IPS-18c (cell line): Measurements from ENCODE around the gene KIAA1217.

Experiments used
- H3K4me3 ChIP-seq: 2 replicates; pipeline ENCODE4 v1.7.0; 2013; ENCODE audit warnings: low read depth, mild to moderate bottlenecking, low read length, moderate library complexity; ENCODE audit not compliant: insufficient read depth
- H3K9me3 ChIP-seq: one replicate; pipeline ENCODE4 v1.6.1; 2013; ENCODE audit warnings: mild to moderate bottlenecking, low read length, moderate library complexity; ENCODE audit not compliant: control insufficient read depth, insufficient read depth

The KIAA1217 gene

GRCh38 chr10:24208661-24209431 is at the start of gene KIAA1217:
Gene KIAA1217, plus strand, starts transcription at chr10:24209138. Its CDS starts 56 bp downstream, at chr10:24209194.
- Histone ChIP-seq H3K4me3 (peak within 1 kb of the TSS; percentile 44), H3K9me3 (no peaks in the 10 kb centered on the region)

- H3K4me3 ChIP-seq: no peak overlapping the region
- no peaks in the 10 kb centered on the region for H3K9me3 ChIP-seq
Observed at GRCh38 chr10:24162206-24162985, 46.5 kb upstream of the KIAA1217 start.

GRCh38 chr10:24163485-24163884 is 45.5 kb upstream of the KIAA1217 start:
- no peaks in the 10 kb centered on the region for H3K9me3 ChIP-seq
- no peak overlapping the region for H3K4me3 ChIP-seq

GRCh38 chr10:24168258-24169170 is 40.4 kb upstream of the KIAA1217 start:
- Histone ChIP-seq H3K9me3 (no peaks in the 10 kb centered on the region), H3K4me3 (no peak overlapping the region)

GRCh38 chr10:24170199-24170598 is 38.7 kb upstream of the KIAA1217 start:
- no peak overlapping the region for H3K4me3 ChIP-seq
- H3K9me3 ChIP-seq: no peaks in the 10 kb centered on the region

GRCh38 chr10:24172909-24173308 is 36.0 kb upstream of the KIAA1217 start:
- peaks cover 5% of the 10 kb centered on the region for H3K9me3 ChIP-seq

GRCh38 chr10:24174014-24174413 is 34.9 kb upstream of the KIAA1217 start:
- Histone ChIP-seq H3K4me3 (no peak overlapping the region), H3K9me3 (peaks cover 5% of the 10 kb centered on the region)

More at GRCh38 chr10:24172909-24173308, 36.0 kb upstream of the KIAA1217 start:
- no peak overlapping the region for H3K4me3 ChIP-seq

GRCh38 chr10:24176658-24177057 is 32.3 kb upstream of the KIAA1217 start:
- Histone ChIP-seq H3K4me3 (no peak overlapping the region), H3K9me3 (peaks cover 5% of the 10 kb centered on the region)

GRCh38 chr10:24177636-24178035 is 31.3 kb upstream of the KIAA1217 start:
- H3K9me3 ChIP-seq: peaks cover 5% of the 10 kb centered on the region
- H3K4me3 ChIP-seq: no peak overlapping the region

GRCh38 chr10:24180891-24181290 is 28.0 kb upstream of the KIAA1217 start:
- H3K4me3 ChIP-seq: no peak overlapping the region
- H3K9me3 ChIP-seq: peaks cover 5% of the 10 kb centered on the region

- Histone ChIP-seq H3K4me3 (no peak overlapping the region), H3K9me3 (no peaks in the 10 kb centered on the region)
Observed at GRCh38 chr10:24184455-24184854, 24.5 kb upstream of the KIAA1217 start.

- Histone ChIP-seq H3K9me3 (no peaks in the 10 kb centered on the region), H3K4me3 (no peak overlapping the region)
Observed at GRCh38 chr10:24193330-24193729, 15.6 kb upstream of the KIAA1217 start.

GRCh38 chr10:24197263-24197662 is 11.7 kb upstream of the KIAA1217 start:
- Histone ChIP-seq H3K4me3 (no peak overlapping the region), H3K9me3 (no peaks in the 10 kb centered on the region)

- no peak overlapping the region for H3K4me3 ChIP-seq
- no peaks in the 10 kb centered on the region for H3K9me3 ChIP-seq
Observed at GRCh38 chr10:24201503-24202180, 7.3 kb upstream of the KIAA1217 start.

GRCh38 chr10:24202181-24202570 is 6.8 kb upstream of the KIAA1217 start:
- no peaks in the 10 kb centered on the region for H3K9me3 ChIP-seq
- H3K4me3 ChIP-seq: no peak overlapping the region

GRCh38 chr10:24205821-24206220 is 3.1 kb upstream of the KIAA1217 start:
- Histone ChIP-seq H3K4me3 (no peak overlapping the region), H3K9me3 (no peaks in the 10 kb centered on the region)

GRCh38 chr10:24206334-24206733 is 2.6 kb upstream of the KIAA1217 start:
- Histone ChIP-seq H3K4me3 (no peak overlapping the region), H3K9me3 (no peaks in the 10 kb centered on the region)
